DOHH2 (cell line): ENCODE measurements around the gene PSME1.

ENCODE experiments used
- CTCF ChIP-seq: fragments of 200-600 bp; sonication (generic); IDR thresholded peaks from one replicate; pipeline ENCODE4 v1.5.1; 2014; ENCODE audit warnings: antibody characterized with exemption, mild to moderate bottlenecking, low read depth, low read length; ENCODE audit not compliant: poor library complexity, severe bottlenecking
- EZH2phosphoT487 ChIP-seq: fragments of 200-600 bp; sonication (generic); IDR thresholded peaks from 2 replicates; pipeline ENCODE4 v1.6.1; 2017; ENCODE audit warnings: borderline replicate concordance, mild to moderate bottlenecking, antibody characterized with exemption, low read length, moderate library complexity, mixed read lengths

GRCh38 chr14:24089890-24090289 lies 46.1 kb upstream of the PSME1 start:
- no peak for TF ChIP-seq CTCF
- no peak for TF ChIP-seq EZH2phosphoT487
